MM.1S (cell line): ENCODE measurements around the gene MSL2.

Experiments
- EZH2 ChIP-seq: fragments of 300-600 bp; sonication (generic); optimal IDR thresholded peaks from 2 replicates; pipeline ENCODE3; 2017; ENCODE audit warnings: low read depth, mild to moderate bottlenecking, antibody characterized with exemption, low read length, mixed read lengths
- TF ChIP-seq, protein P1 (sequence below): fragments of 300-600 bp; sonication (generic); IDR thresholded peaks from 2 replicates; pipeline ENCODE4 v1.5.1; 2016; ENCODE audit warnings: antibody characterized with exemption, low read length, mixed read lengths

DNA sequence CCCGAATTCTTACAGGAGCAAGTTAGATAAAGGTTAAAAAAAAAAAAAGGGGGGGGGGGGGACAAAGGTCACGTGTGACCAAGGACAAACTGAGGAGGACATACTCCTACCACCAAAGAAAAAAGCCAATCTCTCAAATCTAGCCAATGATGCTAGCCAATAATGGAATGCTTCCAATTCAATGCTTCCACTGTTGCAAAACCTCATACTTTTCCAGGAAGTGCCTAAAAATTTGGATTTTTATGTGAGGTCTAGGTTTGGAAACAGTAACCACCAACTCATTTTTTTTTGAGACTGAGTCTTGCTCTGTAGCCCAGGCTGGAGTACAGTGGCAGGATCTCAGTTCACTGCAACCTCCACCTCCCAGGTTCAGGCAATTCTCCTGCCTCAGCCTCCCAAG is 11.4 kb downstream of the MSL2 start:
- TF ChIP-seq, protein P1, sequence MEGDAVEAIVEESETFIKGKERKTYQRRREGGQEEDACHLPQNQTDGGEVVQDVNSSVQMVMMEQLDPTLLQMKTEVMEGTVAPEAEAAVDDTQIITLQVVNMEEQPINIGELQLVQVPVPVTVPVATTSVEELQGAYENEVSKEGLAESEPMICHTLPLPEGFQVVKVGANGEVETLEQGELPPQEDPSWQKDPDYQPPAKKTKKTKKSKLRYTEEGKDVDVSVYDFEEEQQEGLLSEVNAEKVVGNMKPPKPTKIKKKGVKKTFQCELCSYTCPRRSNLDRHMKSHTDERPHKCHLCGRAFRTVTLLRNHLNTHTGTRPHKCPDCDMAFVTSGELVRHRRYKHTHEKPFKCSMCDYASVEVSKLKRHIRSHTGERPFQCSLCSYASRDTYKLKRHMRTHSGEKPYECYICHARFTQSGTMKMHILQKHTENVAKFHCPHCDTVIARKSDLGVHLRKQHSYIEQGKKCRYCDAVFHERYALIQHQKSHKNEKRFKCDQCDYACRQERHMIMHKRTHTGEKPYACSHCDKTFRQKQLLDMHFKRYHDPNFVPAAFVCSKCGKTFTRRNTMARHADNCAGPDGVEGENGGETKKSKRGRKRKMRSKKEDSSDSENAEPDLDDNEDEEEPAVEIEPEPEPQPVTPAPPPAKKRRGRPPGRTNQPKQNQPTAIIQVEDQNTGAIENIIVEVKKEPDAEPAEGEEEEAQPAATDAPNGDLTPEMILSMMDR, result no peak
- TF ChIP-seq EZH2, result no peak
